Mesothelial cell of epicardium (in vitro differentiated cells): ENCODE results near the gene PCDHGA7. TPM values are rescaled to one million over a fixed set of nuclear protein-coding genes. Genes with fewer than 3 reads are reported as not detected.
"Not testable (repeated sequence)": the region's sequence is repeated elsewhere in the genome, so short reads cannot be mapped to it uniquely, and the experiment has no call there.

ENCODE experiments used
- DNase-seq, 2 experiments: peaks; one replicate each; pipeline ENCODE4 v3.0.0; 2021; ENCODE audit warnings: low spot score in 2 of 2; ENCODE audit not compliant: unreplicated experiment in 2 of 2
- H3K27ac Mint-ChIP-seq: 2 replicates; pipeline ENCODE4 v1.8.0; 2021; ENCODE audit warnings: mixed read lengths
- H3K27me3 Mint-ChIP-seq: 2 replicates; pipeline ENCODE4 v1.8.0; 2021; ENCODE audit warnings: low read depth, mixed read lengths
- H3K36me3 Mint-ChIP-seq: 2 replicates; pipeline ENCODE4 v1.8.0; 2021; ENCODE audit warnings: mixed read lengths
- H3K4me1 Mint-ChIP-seq: 2 replicates; pipeline ENCODE4 v1.8.0; 2021; ENCODE audit warnings: mixed read lengths
- H3K4me3 Mint-ChIP-seq: 2 replicates; pipeline ENCODE4 v1.8.0; 2021; ENCODE audit warnings: mild to moderate bottlenecking, moderate library complexity, mixed read lengths
- H3K9me3 Mint-ChIP-seq: 2 replicates; pipeline ENCODE4 v1.8.0; 2021; ENCODE audit warnings: mixed read lengths
- total RNA-seq: library from RNA; stranded (reverse); gene quantifications from 3 replicates; pipeline ENCODE4 v1.2.1, GENCODE V29; 2021
- TF ChIP-seq, protein P1 (sequence below): fragments of 200-600 bp; sonication (generic); IDR thresholded peaks from one replicate; pipeline ENCODE4 v1.5.0; 2021; ENCODE audit warnings: antibody characterized with exemption; ENCODE audit not compliant: unreplicated experiment

The PCDHGA7 gene
- total RNA-seq, 1 donor from 2014 or later = 0.38 TPM

DNA sequence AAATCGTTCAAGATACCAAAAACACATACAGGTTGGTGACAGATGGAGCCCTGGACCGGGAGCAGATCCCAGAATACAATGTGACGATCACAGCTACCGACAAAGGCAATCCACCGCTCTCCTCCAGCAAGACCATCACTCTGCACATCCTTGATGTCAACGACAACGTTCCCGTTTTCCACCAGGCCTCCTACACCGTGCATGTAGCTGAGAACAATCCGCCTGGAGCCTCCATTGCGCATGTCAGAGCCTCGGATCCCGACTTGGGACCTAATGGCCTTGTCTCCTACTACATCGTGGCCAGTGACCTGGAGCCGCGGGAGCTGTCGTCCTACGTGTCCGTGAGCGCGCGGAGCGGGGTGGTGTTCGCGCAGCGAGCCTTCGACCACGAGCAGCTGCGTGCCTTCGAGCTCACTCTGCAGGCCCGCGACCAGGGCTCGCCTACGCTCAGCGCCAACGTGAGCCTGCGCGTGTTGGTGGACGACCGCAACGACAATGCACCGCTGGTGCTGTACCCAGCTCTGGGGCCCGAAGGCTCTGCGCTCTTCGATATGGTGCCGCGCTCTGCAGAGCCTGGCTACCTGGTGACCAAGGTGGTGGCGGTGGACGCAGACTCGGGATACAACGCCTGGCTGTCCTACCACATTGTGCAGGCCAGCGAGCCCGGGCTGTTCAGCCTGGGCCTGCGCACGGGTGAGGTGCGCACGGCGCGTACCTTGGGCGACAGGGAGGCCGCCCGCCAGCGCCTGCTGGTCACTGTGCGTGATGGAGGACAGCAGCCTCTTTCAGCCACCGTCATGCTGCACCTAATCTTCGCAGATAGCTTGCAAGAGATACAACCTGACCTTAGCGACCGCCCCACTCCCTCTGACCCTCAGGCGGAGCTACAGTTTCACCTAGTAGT is 10.7 kb upstream of the PCDHGA7 start:
- H3K27me3 Mint-ChIP-seq = no peaks in the 10 kb centered on the region

DNA sequence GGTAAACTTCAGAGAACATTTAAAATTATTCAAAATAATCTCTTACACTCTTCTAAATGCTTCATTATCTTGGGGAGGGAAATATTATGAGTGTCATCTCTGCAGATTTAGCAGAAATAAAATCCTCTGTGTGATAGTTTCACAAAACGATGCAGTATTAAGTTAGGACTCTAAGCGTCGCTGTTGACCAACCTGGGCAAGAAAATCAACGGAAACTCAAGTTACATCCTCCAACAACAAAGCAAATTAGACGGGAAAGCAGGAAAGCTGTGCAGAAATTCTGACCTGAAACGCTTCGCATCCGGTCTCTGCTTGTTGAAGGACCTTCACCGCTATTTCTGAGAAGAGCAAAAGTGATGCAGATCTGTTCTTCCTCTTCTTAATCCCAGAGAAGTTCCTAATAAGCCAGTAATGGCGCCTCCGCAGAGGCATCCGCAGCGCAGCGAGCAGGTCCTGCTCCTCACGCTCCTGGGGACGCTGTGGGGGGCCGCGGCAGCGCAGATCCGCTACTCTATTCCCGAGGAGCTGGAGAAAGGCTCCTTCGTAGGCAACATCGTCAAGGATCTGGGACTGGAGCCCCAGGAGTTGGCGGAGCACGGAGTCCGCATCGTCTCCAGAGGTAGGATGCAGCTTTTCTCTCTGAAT is 8.7 kb upstream of the PCDHGA7 start, which contains the start of gene PCDHGA6:
Gene PCDHGA6, plus strand, starts transcription at position 219 of the 645 bp plus-strand sequence. Its CDS starts 193 bp downstream, at position 412.
- DNase-seq = no peak
- peaks cover 68% of the 10 kb centered on the region for H3K9me3 Mint-ChIP-seq
- TF ChIP-seq, protein P1, sequence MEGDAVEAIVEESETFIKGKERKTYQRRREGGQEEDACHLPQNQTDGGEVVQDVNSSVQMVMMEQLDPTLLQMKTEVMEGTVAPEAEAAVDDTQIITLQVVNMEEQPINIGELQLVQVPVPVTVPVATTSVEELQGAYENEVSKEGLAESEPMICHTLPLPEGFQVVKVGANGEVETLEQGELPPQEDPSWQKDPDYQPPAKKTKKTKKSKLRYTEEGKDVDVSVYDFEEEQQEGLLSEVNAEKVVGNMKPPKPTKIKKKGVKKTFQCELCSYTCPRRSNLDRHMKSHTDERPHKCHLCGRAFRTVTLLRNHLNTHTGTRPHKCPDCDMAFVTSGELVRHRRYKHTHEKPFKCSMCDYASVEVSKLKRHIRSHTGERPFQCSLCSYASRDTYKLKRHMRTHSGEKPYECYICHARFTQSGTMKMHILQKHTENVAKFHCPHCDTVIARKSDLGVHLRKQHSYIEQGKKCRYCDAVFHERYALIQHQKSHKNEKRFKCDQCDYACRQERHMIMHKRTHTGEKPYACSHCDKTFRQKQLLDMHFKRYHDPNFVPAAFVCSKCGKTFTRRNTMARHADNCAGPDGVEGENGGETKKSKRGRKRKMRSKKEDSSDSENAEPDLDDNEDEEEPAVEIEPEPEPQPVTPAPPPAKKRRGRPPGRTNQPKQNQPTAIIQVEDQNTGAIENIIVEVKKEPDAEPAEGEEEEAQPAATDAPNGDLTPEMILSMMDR = no peak
- no peaks in the 10 kb centered on the region for H3K4me1 Mint-ChIP-seq
- no peaks in the 10 kb centered on the region for H3K27me3 Mint-ChIP-seq
- H3K4me3 Mint-ChIP-seq = no peak within 1 kb of the TSS
- no peak within 1 kb of the TSS for H3K27ac Mint-ChIP-seq
- H3K36me3 Mint-ChIP-seq = peaks cover 14% of the 10 kb centered on the region

More for the DNA sequence above, 10.7 kb upstream of the PCDHGA7 start:
- TF ChIP-seq, protein P1 = no peak
- H3K36me3 Mint-ChIP-seq = peaks cover 14% of the 10 kb centered on the region
- no peak overlapping the region for H3K27ac Mint-ChIP-seq
- peaks cover 73% of the 10 kb centered on the region for H3K9me3 Mint-ChIP-seq
- no peak for DNase-seq
- no peak overlapping the region for H3K4me3 Mint-ChIP-seq
- H3K4me1 Mint-ChIP-seq = no peaks in the 10 kb centered on the region

DNA sequence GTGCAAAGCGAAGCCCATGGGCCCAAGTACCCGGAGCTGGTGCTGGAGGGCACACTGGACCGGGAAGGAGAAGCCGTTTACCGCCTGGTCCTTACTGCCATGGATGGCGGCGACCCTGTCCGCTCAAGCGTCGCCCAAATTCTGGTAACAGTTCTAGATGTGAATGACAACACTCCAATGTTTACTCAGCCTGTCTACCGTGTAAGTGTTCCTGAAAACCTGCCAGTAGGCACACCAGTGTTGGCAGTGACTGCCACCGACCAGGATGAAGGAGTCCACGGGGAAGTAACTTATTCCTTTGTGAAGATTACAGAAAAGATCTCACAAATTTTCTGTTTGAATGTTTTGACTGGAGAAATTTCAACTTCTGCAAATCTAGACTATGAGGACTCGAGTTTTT is 7.9 kb upstream of the PCDHGA7 start:
- H3K4me3 Mint-ChIP-seq = no peak overlapping the region
- H3K27ac Mint-ChIP-seq = no peak overlapping the region
- no peaks in the 10 kb centered on the region for H3K4me1 Mint-ChIP-seq
- H3K36me3 Mint-ChIP-seq = peaks cover 14% of the 10 kb centered on the region
- no peak for DNase-seq
- TF ChIP-seq, protein P1 = no peak
- H3K27me3 Mint-ChIP-seq = no peaks in the 10 kb centered on the region
- H3K9me3 Mint-ChIP-seq = peaks cover 69% of the 10 kb centered on the region

DNA sequence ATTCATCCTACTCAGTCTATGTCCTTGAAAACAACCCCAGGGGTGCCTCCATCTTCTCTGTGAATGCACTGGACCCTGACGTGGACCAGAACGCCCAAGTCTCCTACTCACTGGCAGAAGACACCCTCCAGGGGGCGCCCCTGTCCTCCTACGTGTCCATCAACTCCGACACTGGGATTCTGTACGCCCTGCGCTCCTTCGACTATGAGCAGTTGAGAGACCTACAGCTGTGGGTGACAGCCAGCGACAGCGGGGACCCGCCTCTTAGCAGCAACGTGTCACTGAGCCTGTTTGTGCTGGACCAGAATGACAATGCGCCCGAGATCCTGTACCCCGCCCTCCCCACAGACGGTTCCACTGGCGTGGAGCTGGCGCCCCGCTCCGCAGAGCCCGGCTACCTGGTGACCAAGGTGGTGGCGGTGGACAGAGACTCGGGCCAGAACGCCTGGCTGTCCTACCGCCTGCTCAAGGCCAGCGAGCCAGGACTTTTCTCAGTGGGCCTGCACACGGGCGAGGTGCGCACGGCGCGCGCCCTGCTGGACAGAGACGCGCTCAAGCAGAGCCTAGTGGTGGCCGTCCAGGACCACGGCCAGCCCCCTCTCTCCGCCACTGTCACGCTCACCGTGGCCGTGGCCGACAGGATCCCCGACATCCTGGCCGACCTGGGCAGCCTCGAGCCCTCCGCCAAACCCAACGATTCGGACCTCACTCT is 6.9 kb upstream of the PCDHGA7 start:
- not testable (repeated sequence) for DNase-seq, H3K4me1 Mint-ChIP-seq, H3K27me3 Mint-ChIP-seq, H3K4me3 Mint-ChIP-seq, H3K27ac Mint-ChIP-seq
- peaks cover 66% of the 10 kb centered on the region for H3K9me3 Mint-ChIP-seq
- peaks cover 14% of the 10 kb centered on the region for H3K36me3 Mint-ChIP-seq

DNA sequence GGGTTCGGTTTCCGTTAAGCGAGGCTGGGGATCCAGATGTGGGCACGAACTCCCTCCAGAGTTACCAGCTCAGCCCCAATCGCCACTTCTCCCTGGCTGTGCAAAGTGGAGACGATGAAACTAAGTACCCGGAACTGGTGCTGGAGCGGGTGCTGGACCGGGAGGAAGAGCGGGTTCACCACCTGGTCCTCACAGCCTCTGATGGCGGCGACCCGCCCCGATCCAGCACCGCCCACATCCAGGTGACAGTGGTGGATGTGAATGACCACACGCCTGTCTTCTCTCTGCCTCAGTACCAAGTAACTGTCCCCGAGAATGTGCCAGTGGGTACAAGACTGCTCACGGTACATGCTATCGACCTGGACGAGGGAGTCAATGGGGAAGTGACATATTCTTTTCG is 803 bp downstream of the PCDHGA7 start:
- H3K27me3 Mint-ChIP-seq = no peaks in the 10 kb centered on the region
- H3K4me1 Mint-ChIP-seq = no peaks in the 10 kb centered on the region
- TF ChIP-seq, protein P1 = no peak
- peaks cover 69% of the 10 kb centered on the region for H3K9me3 Mint-ChIP-seq
- no peak overlapping the region for H3K4me3 Mint-ChIP-seq
- no peak for DNase-seq
- no peak overlapping the region for H3K27ac Mint-ChIP-seq
- peaks cover 10% of the 10 kb centered on the region for H3K36me3 Mint-ChIP-seq
